ENCODE data around the gene ABHD12B.

Gene ABHD12B

GRCh38 chr14:50943261-50943942 lies 71.5 kb downstream of the ABHD12B start:
- peak overlapping the region; percentile 77; the same call in 1 of the 2 replicates for H3K4me2 ChIP-seq (ENCODE audit: low read depth, low read length)
- H2AFZ ChIP-seq (ENCODE audit: low read length) = 0 out of 2 replicates have a peak overlapping the region, but pooled peaks have one; percentile 78
- H3K9me3 ChIP-seq (replicated peaks; ENCODE audit: insufficient read depth, low read length) = no peaks in the 10 kb centered on the region
- TF ChIP-seq EZH2 (optimal IDR thresholded peaks at IDR 0.05; ENCODE audit: low read depth, low read length) (no peak), CTCF (IDR thresholded peaks at IDR 0.05; ENCODE audit: low read length) (no peak), EZH2phosphoT487 (IDR thresholded peaks at IDR 0.05; ENCODE audit: low read length) (no peak)
- H3K4me3 ChIP-seq (ENCODE audit: low read length) = no peak overlapping the region
- DNase-seq = no peak
- H3K9me2 ChIP-seq (replicated peaks; ENCODE audit: insufficient read depth, low read length) = no peaks in the 10 kb centered on the region
- no peaks in the 10 kb centered on the region for H4K20me1 ChIP-seq (ENCODE audit: insufficient read depth, low read length)
- no peaks in the 10 kb centered on the region for H3K4me1 ChIP-seq (ENCODE audit: low read length)
- no peaks in the 10 kb centered on the region for H3K79me2 ChIP-seq (ENCODE audit: low read length)
- H3K36me3 ChIP-seq (replicated peaks; ENCODE audit: insufficient read depth, low read length) = no peaks in the 10 kb centered on the region
- no peaks in the 10 kb centered on the region for H3K27me3 ChIP-seq (replicated peaks; ENCODE audit: insufficient read depth, low read length)
- H3K9ac ChIP-seq (ENCODE audit: low read length) = no peak overlapping the region
- H3F3A ChIP-seq (ENCODE audit: insufficient read depth, low read length) = no peaks in the 10 kb centered on the region
- H3K27ac ChIP-seq (ENCODE audit: low read length) = no peak overlapping the region

- DNase-seq = peak; percentile 31
- Histone ChIP-seq H3K36me3 (replicated peaks; ENCODE audit: insufficient read depth, low read length) (no peaks in the 10 kb centered on the region), H3K9ac (ENCODE audit: low read length) (no peak within 1 kb of the TSS), H2AFZ (ENCODE audit: low read length) (peak within 1 kb of the TSS; percentile 78), H3K4me2 (ENCODE audit: low read depth, low read length) (peak within 1 kb of the TSS; percentile 77), H3K4me1 (ENCODE audit: low read length) (no peaks in the 10 kb centered on the region), H3K4me3 (ENCODE audit: low read length) (peak within 1 kb of the TSS; percentile 55), H3K9me2 (replicated peaks; ENCODE audit: insufficient read depth, low read length) (no peaks in the 10 kb centered on the region), H3K79me2 (ENCODE audit: low read length) (no peaks in the 10 kb centered on the region), H3K27me3 (replicated peaks; ENCODE audit: insufficient read depth, low read length) (no peaks in the 10 kb centered on the region), H3K9me3 (replicated peaks; ENCODE audit: insufficient read depth, low read length) (no peaks in the 10 kb centered on the region), H3K27ac (ENCODE audit: low read length) (no peak within 1 kb of the TSS), H3F3A (ENCODE audit: insufficient read depth, low read length) (no peaks in the 10 kb centered on the region), H4K20me1 (ENCODE audit: insufficient read depth, low read length) (no peaks in the 10 kb centered on the region)
- no peak for TF ChIP-seq EZH2phosphoT487 (IDR thresholded peaks at IDR 0.05; ENCODE audit: low read length)
- no peak for TF ChIP-seq CTCF (IDR thresholded peaks at IDR 0.05; ENCODE audit: low read length)
- no peak for TF ChIP-seq EZH2 (optimal IDR thresholded peaks at IDR 0.05; ENCODE audit: low read depth, low read length)
Measured at GRCh38 chr14:50943943-50944646, 72.2 kb downstream of the ABHD12B start, which contains the start of gene PYGL. Gene PYGL, minus strand, starts transcription at chr14:50944483. Its CDS starts 80 bp downstream, at chr14:50944403.

- peak overlapping the region; percentile 78 for H2AFZ ChIP-seq (ENCODE audit: low read length)
Measured at GRCh38 chr14:50944647-50945413, 73.0 kb downstream of the ABHD12B start.

More at GRCh38 chr14:50944647-50945413, 73.0 kb downstream of the ABHD12B start:
- Histone ChIP-seq H3K4me2 (ENCODE audit: low read depth, low read length) (peak overlapping the region; percentile 77), H3K36me3 (replicated peaks; ENCODE audit: insufficient read depth, low read length) (no peaks in the 10 kb centered on the region), H3F3A (ENCODE audit: insufficient read depth, low read length) (no peaks in the 10 kb centered on the region), H3K27me3 (replicated peaks; ENCODE audit: insufficient read depth, low read length) (no peaks in the 10 kb centered on the region), H3K9me2 (replicated peaks; ENCODE audit: insufficient read depth, low read length) (no peaks in the 10 kb centered on the region), H4K20me1 (ENCODE audit: insufficient read depth, low read length) (no peaks in the 10 kb centered on the region), H3K9me3 (replicated peaks; ENCODE audit: insufficient read depth, low read length) (no peaks in the 10 kb centered on the region), H3K4me1 (ENCODE audit: low read length) (no peaks in the 10 kb centered on the region), H3K4me3 (ENCODE audit: low read length) (peak overlapping the region; percentile 55), H3K79me2 (ENCODE audit: low read length) (no peaks in the 10 kb centered on the region), H3K9ac (ENCODE audit: low read length) (no peak overlapping the region), H3K27ac (ENCODE audit: low read length) (no peak overlapping the region)
- DNase-seq = no peak
- TF ChIP-seq CTCF (IDR thresholded peaks at IDR 0.05; ENCODE audit: low read length) (no peak), EZH2phosphoT487 (IDR thresholded peaks at IDR 0.05; ENCODE audit: low read length) (no peak), EZH2 (optimal IDR thresholded peaks at IDR 0.05; ENCODE audit: low read depth, low read length) (no peak)

Data from MM.1S (cell line).